Right kidney (tissue), 9 donors: ENCODE measurements around the gene IL12B.
"Not testable (repeated sequence)": the region's sequence is repeated elsewhere in the genome, so short reads cannot be mapped to it uniquely, and the experiment has no call there.

Experiments used
- DNase-seq: peaks from one replicate; pipeline ENCODE4 v3.0.0-alpha.2; 2016
- long read RNA-seq, 8 donors: transcript quantifications; one replicate each; lab custom pipeline, GENCODE V29; 2026

IL12B gene
- long read RNA-seq, donor 1 = 0 reads
- long read RNA-seq, donor 2 = 0 reads
- long read RNA-seq, donor 3 = 0 reads
- long read RNA-seq, donor 4 = 0 reads
- long read RNA-seq, donor 5 = 0 reads
- long read RNA-seq, donor 6 = 0 reads
- long read RNA-seq, donor 7 = 0 reads
- long read RNA-seq, donor 8 = 0 reads

DNA sequence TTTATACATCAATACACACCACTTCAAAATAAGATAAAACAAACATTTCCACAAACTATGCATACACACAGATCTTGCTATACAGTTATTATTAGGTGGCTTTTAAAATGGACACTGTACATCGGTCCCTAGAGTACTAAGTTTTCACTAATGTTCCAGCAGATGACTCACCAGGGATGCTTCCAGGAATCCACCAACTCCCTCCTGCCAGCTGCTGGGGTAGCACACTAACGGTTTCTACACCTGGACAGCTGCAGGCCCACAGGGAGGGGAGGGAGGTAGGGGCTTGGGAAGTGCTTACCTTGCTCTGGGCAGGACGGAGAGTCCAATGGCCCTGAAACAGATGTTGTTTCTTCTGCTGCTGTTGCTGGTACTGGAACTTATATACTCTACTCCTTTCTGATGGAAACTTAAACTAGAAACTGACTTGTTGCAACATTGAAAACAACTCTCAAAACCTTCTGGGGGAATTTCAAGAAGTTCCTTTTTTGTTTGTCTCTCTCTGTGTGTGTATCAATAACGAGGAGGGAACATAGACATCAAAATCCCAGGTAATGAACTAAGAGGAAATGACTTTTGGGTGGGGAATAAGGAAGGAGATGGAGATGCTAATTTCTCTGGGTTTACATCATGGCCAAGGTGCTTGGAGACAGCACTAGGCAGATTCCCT is at the start of gene IL12B:
Gene IL12B (minus strand): TSS at position 357 of the 670 bp plus-strand sequence. CDS start 3,705 bp downstream, outside the sequence.
- no peak for DNase-seq

- DNase-seq = no peak
Observed at GRCh38 chr5:159377653-159378052, 47.4 kb upstream of the IL12B start.

DNA sequence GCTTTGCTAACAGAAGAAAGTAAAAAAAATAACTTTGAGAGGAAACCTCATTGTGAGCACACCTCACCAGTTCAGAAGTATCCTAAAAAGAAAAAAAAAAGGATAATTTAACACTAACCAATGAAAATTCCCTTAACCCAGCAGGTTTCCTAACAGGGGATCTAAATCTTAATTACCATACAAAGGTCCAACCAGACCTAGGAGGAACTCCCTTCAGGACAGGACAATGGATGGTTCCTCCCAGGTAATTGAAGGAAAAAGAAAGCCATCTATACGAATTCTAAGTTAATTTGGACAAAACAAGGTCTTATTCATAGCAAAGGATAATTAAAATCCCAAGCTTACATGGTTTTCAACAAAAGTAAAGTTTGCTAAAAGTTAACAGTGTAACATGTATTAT is 37.6 kb upstream of the IL12B start:
- DNase-seq = not testable (repeated sequence)

- not testable (repeated sequence) for DNase-seq
Observed at GRCh38 chr5:159366776-159367175, 36.5 kb upstream of the IL12B start.

DNA sequence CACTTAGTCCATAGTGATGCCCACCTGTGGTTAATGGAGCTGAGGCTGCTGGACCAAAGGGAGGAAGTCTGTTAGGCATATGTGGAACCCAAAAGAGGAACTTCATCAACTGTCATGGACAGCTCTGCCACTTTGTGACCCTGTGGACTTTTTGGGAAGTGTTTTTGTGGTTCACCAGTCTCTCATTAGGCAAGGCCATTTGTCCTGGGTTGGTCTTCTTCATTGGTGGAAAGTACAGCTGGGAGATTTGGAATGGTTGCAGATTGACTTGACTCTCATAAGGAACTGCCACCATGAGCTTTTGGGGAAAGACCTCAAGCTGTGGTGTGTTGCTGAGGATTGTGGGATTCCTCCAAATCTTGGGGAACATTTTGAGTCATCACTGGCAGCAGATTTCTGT is 31.9 kb upstream of the IL12B start:
- no peak for DNase-seq

DNA sequence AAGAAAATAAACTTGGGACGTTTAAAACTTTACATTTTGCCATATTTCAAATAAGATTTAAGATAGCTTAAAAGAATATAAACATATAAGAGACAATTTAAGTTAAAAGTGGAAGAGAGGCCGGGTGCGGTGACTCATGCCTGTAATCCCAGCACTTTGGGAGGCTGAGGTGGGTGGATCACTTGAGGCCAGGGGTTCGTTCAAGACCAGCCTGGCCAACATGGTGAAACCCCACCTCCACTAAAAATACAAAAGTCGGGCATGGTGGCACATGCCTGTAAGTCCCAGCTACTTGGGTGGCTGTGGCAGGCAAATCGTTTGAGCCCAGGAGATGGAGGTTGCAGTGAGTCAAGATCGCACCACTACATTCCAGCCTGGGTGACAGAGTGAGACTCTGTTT is 29.6 kb upstream of the IL12B start:
- not testable (repeated sequence) for DNase-seq

GRCh38 chr5:159359408-159359807 is 29.1 kb upstream of the IL12B start:
- DNase-seq = no peak

- DNase-seq = no peak
Observed at GRCh38 chr5:159353661-159354252, 23.5 kb upstream of the IL12B start.

GRCh38 chr5:159350644-159351043 is 20.4 kb upstream of the IL12B start:
- not testable (repeated sequence) for DNase-seq

DNA sequence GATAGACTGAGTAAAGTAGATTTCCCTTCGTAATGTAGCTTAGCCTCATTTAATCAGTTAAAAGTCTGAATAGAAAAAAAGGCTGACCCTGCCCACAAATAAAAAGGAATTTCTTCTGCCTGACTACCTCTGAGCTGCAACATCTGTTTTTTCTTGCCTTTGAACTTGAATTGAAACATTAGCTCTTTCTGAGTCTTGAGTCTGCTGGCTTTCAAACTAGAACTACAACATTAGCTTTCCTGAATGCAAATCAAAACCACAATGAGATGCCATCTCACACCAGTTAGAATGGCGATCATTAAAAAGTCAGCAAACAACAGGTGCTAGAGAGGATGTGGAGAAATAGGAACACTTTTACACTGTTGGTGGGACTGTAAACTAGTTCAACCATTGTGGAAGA is 19.9 kb upstream of the IL12B start:
- DNase-seq = not testable (repeated sequence)

GRCh38 chr5:159345861-159346260 is 15.6 kb upstream of the IL12B start:
- no peak for DNase-seq

GRCh38 chr5:159345336-159345735 is 15.0 kb upstream of the IL12B start:
- no peak for DNase-seq

DNA sequence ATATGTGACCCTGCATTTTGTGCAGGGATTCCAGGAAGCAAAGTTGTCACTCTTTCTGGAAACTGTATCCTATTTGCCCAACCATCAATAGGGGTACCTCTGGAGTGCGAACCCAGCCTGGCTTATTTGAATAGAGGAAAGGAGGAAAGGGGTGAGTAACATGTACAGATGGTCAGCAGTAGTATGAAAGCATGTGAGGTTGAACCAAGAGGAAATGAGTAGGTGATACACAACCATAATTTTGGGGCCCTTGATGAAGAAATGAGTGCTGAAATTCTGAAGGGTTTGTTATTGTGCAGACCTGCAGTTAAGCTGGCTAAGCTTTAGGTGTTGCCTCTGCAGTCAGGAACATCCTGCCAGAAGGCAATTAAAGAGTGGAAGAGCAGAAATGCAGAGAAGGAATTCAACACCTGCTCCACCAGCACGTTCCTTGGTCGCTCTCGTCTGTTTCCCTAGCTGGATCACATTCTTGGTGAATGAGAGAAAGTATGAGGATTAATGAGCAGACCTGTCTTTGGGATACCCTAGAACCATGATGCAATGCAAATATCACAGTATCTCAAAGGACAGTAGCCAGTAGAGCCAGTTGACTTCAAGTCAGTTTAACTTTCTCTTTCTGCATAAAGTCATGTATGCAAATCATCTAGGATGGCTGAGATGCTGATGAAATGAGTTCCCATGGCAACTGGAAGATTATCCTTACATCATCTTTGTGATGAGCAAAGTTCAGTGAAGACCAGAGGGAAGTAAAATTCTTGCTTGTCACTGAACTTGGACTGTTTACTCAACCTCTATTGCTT is 13.2 kb upstream of the IL12B start:
- no peak for DNase-seq

DNA sequence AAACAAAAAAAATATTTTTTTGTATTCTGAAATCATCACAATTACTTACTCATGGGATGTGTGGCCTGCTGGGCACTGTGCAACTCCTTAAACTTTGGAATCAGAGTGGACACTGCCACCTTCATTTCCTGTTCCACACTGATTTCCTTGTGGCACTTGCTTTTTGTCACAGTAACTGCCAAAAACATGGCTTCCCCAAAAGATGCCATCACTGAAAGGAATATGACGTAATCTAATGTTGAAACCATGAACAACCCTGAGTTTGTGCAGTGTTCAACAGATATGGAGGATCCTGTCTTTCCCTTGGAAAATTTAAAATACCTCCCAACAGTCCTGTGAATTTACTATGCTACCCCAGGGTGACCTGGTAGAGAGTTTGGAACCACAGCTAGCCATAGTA is 12.6 kb upstream of the IL12B start:
- DNase-seq = no peak

DNA sequence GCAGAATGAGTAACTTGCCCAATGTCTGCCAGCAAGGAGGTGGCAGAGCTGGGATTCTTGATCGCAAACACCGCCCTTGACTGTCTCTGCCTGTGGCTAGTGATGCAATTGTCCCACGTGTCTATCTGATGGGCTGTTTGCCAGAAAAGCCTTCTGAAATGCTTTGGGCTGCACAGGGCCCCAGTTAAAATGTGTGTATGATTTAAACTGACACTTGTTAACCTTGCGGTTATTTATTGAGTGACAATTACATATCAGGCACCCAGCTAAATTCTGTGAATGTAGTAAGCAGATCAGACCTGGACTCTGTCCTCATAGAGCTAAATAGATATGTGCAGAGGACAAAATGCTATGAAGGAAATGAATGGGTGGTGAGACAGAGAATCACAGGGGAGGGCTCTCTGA is 11.6 kb upstream of the IL12B start:
- DNase-seq = no peak

DNA sequence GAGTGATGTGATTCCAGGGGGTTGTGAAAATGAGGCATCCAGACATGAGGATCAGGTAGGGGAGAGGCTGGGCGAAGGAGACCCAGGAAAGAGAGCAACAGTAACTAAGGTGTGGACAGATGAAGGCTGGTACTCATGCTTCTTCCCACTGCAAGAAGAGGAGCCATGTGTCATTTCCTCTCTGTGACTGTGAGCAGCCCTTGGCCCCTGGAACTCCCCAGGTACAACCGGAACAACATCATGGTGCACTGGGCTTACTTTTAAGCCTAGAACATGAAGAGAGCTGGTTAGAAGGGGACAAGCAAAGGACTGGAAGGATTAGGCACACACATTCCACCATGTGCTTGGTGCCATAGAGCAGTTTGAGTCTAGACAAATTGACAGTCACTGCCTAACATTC is 10.9 kb upstream of the IL12B start:
- no peak for DNase-seq

DNA sequence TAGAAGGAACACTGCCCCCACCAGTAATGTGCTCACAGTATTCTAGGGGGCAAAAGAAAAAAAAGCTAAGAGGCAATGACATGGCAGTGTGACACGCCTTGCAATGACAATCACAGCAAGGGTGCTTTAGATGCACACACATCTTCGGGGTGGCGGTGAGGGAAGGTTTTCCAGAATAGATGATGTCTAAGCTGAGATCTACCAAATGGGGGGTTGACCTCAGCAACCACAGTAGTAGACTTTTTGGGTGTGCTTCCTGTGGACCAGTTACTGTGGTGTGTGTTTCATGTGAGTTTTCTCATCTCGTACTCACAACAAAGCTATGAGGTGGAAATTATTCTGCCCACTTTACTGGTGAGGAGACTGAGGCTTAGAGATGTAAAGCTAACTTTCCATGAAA is 10.2 kb upstream of the IL12B start:
- DNase-seq = no peak

- no peak for DNase-seq
Observed at GRCh38 chr5:159339460-159339859, 9.2 kb upstream of the IL12B start.

DNA sequence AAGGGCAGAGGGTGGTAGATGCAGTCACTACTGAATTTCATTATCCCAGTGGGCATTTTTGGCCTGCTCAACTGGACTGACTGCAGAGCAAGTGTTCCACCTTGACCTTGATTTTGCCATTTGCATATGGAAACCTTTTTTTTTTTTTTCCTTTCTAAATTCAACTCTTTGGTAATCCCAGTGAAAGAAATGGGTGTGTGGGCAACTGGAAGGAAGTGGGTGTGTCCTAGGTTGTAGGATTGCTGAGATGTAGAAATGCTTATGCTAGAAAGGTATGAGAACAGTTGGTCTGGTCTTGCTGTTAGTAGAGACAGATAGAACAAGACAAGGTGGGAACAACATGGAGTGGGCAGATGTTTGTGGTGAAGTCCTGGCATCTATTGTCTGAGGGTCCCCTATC is 7.8 kb upstream of the IL12B start:
- DNase-seq = no peak

DNA sequence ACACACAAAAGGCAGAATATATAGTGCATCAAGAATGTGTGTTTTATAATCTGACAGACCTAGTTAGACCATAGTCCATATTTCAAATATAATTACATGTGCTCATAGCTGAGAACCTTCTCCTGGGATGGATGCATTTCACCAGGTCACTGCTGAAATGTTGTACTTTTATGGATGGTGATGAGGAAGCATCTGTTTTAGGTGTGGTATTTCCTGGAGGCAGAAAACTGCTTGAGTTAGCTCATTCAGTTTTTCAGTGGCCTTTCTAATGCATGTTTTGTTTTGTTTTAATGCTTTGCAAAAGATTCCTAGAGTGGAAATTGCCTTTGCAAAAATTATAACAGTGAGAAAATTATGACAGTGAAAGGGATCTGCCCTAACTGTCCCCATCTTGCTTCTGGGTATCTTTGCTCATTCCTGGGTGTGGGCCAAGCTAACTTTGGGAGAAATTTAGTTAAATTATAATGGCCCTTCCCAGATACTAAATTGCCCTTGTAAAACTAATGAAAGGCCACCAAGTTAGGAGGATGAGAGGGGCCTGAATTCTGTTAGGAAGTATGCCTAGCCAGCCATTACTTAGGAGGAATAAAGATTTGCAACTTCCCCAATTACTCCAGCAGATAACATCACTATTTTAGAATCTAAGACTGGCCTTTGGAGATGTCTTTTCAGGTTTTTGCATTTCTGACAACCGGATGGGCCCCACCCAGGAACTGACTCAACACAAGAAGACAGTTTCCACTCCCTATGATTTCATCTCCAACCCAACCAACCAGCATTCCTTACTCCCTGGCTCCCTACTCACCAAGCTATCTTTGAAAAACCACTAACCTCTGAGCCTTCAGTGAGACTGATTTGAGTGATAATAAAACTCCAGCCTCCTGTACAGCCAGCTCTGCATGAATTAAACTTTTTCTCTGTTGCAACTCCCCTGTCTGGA is 7.0 kb upstream of the IL12B start:
- no peak for DNase-seq

- no peak for DNase-seq
Observed at GRCh38 chr5:159336586-159336985, 6.3 kb upstream of the IL12B start.

- DNase-seq = no peak
Observed at GRCh38 chr5:159333545-159333925, 3.2 kb upstream of the IL12B start.
